ENCODE data around the gene BCAS3.

DNA sequence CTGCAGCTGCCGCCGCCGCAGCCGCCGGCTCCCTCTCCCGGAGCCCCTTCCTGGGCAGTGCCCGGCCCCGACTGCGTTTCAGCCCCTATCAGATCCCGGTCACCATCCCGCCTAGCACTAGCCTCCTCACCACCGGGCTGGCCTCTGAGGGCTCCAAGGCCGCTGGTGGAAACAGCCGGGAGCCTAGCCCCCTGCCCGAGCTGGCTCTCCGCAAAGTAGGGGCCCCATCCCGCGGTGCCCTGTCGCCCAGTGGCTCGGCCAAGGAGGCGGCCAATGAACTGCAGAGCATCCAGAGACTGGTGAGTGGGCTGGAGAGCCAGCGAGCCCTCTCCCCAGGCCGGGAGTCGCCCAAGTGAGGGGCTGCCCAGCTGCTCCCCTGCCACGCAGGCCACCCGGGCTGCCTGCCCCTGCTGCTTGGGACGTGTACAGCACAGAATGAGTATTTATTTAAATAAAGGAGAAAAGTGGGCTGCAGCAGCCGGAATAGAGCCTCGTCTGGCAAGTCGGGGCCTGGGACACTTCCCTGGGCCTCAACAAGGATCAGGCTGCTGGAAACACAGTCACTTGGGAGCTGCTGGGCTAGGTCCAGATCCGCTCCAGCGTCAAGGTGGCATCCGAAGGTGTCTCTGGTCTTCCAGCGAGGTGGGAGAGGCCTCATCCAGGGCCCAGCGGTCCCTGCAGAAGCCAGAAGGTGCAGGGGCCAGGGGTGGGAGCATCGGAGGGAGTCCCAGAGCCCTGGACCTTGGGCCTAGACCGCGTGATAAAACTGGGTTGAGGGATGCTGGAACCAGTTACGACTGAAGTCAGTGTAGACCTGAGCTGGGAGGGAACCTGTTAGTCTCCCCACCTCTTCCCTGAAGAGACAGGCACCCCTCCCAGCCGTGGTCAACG lies 730.7 kb downstream of the BCAS3 start:
- TF ChIP-seq POLR2A (IDR thresholded peaks at IDR 0.05) (no peak), CTCF (IDR thresholded peaks at IDR 0.05) (no peak)
